ENCODE data around the gene AGAP1.

The AGAP1 gene

GRCh38 chr2:235512699-235513053 lies 18.8 kb downstream of the AGAP1 start:
- TF ChIP-seq, protein P1, sequence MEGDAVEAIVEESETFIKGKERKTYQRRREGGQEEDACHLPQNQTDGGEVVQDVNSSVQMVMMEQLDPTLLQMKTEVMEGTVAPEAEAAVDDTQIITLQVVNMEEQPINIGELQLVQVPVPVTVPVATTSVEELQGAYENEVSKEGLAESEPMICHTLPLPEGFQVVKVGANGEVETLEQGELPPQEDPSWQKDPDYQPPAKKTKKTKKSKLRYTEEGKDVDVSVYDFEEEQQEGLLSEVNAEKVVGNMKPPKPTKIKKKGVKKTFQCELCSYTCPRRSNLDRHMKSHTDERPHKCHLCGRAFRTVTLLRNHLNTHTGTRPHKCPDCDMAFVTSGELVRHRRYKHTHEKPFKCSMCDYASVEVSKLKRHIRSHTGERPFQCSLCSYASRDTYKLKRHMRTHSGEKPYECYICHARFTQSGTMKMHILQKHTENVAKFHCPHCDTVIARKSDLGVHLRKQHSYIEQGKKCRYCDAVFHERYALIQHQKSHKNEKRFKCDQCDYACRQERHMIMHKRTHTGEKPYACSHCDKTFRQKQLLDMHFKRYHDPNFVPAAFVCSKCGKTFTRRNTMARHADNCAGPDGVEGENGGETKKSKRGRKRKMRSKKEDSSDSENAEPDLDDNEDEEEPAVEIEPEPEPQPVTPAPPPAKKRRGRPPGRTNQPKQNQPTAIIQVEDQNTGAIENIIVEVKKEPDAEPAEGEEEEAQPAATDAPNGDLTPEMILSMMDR (IDR thresholded peaks at IDR 0.05; ENCODE audit: control insufficient read depth, extremely low read depth, insufficient read depth) = no peak
- no peak for DNase-seq (ENCODE audit: low read depth)
- no peak overlapping the region for H3K4me3 ChIP-seq (ENCODE audit: low read depth, low read length)

- no peak overlapping the region for H3K4me3 ChIP-seq (ENCODE audit: low read depth, low read length)
- TF ChIP-seq, protein P1 (IDR thresholded peaks at IDR 0.05; ENCODE audit: control insufficient read depth, extremely low read depth, insufficient read depth) = no peak
- DNase-seq (ENCODE audit: low read depth) = no peak
Observed at GRCh38 chr2:235513984-235514626, 20.3 kb downstream of the AGAP1 start.

DNA sequence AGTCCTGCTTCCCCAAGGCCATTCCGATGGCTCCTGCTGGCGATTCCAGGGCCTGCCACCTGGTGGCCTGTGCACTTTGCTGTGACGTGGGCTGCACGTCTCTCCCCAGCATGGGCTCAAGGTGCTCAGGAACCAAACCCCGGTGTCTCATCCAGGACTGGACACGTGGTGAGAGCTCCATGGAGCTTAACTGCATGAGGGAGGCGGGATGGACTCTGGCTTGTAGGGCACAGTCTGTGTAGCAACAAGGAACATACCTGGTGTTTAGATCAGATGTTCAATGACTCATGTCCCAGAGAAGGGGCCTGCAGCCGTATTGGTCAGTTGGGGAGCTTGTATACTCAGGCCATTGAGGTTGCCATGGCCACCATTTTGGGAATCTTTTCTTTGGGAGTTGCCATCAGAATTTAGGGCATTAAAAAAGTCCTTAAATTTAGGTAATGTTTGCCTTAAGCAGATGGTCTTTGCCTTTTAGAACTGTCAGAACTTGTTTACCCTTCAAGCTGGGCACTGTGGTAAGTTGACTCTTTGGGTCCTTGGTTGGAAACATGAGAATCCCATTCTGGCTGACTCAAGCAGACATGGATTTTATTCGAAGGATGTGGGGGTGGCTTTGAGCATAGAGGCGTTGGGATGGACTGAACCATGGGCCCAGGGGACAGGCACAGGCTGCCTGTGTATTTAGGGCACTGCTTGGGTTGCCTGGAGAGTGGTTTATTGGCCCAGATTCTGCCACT lies 21.0 kb downstream of the AGAP1 start:
- no peak for DNase-seq (ENCODE audit: low read depth)

DNA sequence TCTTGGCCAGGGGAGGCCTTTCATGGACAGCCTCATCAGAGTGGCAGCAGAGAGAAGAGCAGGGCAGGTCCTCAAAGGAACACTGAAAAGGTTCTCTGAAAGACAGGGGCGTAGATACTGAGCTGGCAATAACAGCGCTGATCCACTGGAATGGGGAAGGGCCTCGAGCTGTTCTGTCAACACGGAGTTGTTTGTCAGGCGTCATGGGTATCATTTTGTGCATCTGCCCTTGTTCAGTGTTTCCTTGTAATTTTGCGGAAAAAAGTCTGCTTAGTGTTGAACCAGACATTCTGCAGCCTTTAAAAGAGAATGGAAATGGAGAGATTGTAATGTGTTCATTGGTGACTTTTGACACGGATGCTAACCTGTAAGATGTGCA lies 21.5 kb downstream of the AGAP1 start:
- H3K4me3 ChIP-seq (ENCODE audit: low read depth, low read length) = no peak overlapping the region
- TF ChIP-seq, protein P1 (IDR thresholded peaks at IDR 0.05; ENCODE audit: control insufficient read depth, extremely low read depth, insufficient read depth) = no peak
- DNase-seq (ENCODE audit: low read depth) = no peak

More for the DNA sequence above, 21.0 kb downstream of the AGAP1 start:
- TF ChIP-seq, protein P1 (IDR thresholded peaks at IDR 0.05; ENCODE audit: control insufficient read depth, extremely low read depth, insufficient read depth) = no peak
- no peak overlapping the region for H3K4me3 ChIP-seq (ENCODE audit: low read depth, low read length)

DNA sequence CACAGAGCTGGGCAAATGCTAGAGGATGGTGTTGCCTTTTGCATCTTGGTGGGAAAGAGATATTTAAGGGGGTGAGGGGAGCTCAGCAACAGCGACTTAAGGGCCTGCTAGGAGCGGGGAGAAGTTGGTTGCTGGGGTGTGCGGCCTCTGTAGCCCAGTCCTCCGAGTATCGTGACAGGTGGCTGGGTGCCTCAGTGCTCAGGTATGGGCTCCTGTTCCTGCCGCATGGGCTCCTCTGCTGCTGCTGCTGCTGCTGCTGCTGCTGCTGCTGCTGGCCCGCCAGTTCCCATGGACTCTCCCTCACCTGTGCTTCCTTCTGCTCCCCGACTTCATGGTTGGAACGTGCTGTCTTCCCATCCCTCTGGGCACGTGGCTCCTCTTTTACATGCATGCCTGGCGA lies 22.0 kb downstream of the AGAP1 start:
- TF ChIP-seq, protein P1 (IDR thresholded peaks at IDR 0.05; ENCODE audit: control insufficient read depth, extremely low read depth, insufficient read depth) = no peak
- no peak overlapping the region for H3K4me3 ChIP-seq (ENCODE audit: low read depth, low read length)
- no peak for DNase-seq (ENCODE audit: low read depth)

GRCh38 chr2:235516257-235516656 lies 22.4 kb downstream of the AGAP1 start:
- TF ChIP-seq, protein P1 (IDR thresholded peaks at IDR 0.05; ENCODE audit: control insufficient read depth, extremely low read depth, insufficient read depth) = no peak
- no peak overlapping the region for H3K4me3 ChIP-seq (ENCODE audit: low read depth, low read length)
- DNase-seq (ENCODE audit: low read depth) = no peak
